GM12878 (cell line): ENCODE measurements around the gene RRP15. TPM values are rescaled to one million over a fixed set of nuclear protein-coding genes. Genes with fewer than 3 reads are reported as not detected.

Experiments used
- polyA plus RNA-seq, 11 experiments: library from polyadenylated mRNA; depleted of rRNA in 4 of 11; unstranded in 6 of 11; stranded (reverse) in 5 of 11; fragments of >200 nt; fragmentation: Nextera tagmentation in 4 of 11; fragmentation: Illumina TruSeq in 1 of 11; extraction: Ambion mirVana in 4 of 11; extraction: Trizol in 1 of 11; gene quantifications; 1 replicate in 1 of 11; 2 replicates in 10 of 11; pipeline versions ENCODE4 v1.2.1 to v1.2.3, GENCODE V29; 2011 to 2016; ENCODE audit warnings: inconsistent platforms in 2 of 11, missing spikeins in 2 of 11, low read depth in 1 of 11
- small RNA-seq: library from RNA; depleted of rRNA; stranded (forward); fragments of <200 nt; gene quantifications from one replicate; pipeline ENCODE3, GENCODE V24; 2014
- total RNA-seq, 4 experiments: library from RNA; depleted of rRNA in 3 of 4; stranded (reverse); fragments of >200 nt in 3 of 4; fragmentation: Illumina TruSeq in 1 of 4; extraction: Trizol in 1 of 4; gene quantifications; 2 replicates each; pipeline versions ENCODE4 v1.2.1 to v1.2.3, GENCODE V29; 2013 to 2021

Gene RRP15
- total and polyA plus RNA-seq, 10 of the 15 experiments (the other 5 are each of a cell fraction or from before 2014, with no cell fraction given), result 5.6 to 37.8 (median 19.1) TPM

Small RNA genes lying within 50 kb of the gene (small RNA-seq; reads per million reads assigned to genes)
- gene AC096638.1, result not detected

Other genes starting within 250 kb of the RRP15 start
- 0.16 TPM in 1 of 2 replicates, not detected in the other for gene TGFB2, start 60.0 kb downstream of the RRP15 start, total RNA-seq (2014; rRNA removed)
- gene TGFB2, start 60.0 kb downstream of the RRP15 start, total RNA-seq (2014; rRNA removed; fragmentation: Illumina TruSeq; extraction: Trizol), result 0.04 and 0.18 TPM in 2 replicates
- gene TGFB2, start 60.0 kb downstream of the RRP15 start, total RNA-seq (2021), result 0.35 TPM in 1 of 2 replicates, not detected in the other
- 0.03 TPM in 2 replicates for gene TGFB2, start 60.0 kb downstream of the RRP15 start, polyA plus RNA-seq (2011; rRNA removed)
- 0.03 TPM in 1 of 2 replicates, not detected in the other for gene TGFB2, start 60.0 kb downstream of the RRP15 start, polyA plus RNA-seq (2014; fragmentation: Illumina TruSeq; extraction: Trizol)
- not detected for gene TGFB2, start 60.0 kb downstream of the RRP15 start, polyA plus RNA-seq (2014; fragmentation: Nextera tagmentation; extraction: Ambion mirVana)
- not detected in 2 replicates for gene TGFB2, start 60.0 kb downstream of the RRP15 start, polyA plus RNA-seq (2014; rRNA removed)
- under 1 TPM in 1 of 2 experiments, not detected in 1; 0.11 TPM for gene TGFB2, start 60.0 kb downstream of the RRP15 start, polyA plus RNA-seq (2016; fragmentation: Nextera tagmentation; extraction: Ambion mirVana)